HEK293T (cell line): Measurements from ENCODE around the gene TAS2R38.

ENCODE experiments used
- CTCF ChIA-PET: fragments of 350-600 bp; formaldehyde crosslinking; extraction: SDS; loops from one replicate; lab custom pipeline; 2021; ENCODE audit warnings: antibody characterized with exemption, inconsistent platforms; lab: Yijun Ruan, JAX
- POLR2A ChIA-PET: fragments of 350-600 bp; formaldehyde crosslinking; extraction: SDS; loops from one replicate; lab custom pipeline; 2020; ENCODE audit warnings: antibody characterized with exemption, inconsistent platforms; lab: Yijun Ruan, JAX
- DNase-seq: peaks from one replicate; pipeline ENCODE4 v3.0.0; 2012; ENCODE audit warnings: mixed read lengths; ENCODE audit errors: extremely low spot score
- ARNT ChIP-seq: fragments of 450-650 bp; IDR thresholded peaks from 2 replicates; pipeline ENCODE4 v1.6.1; 2017; ENCODE audit warnings: mild to moderate bottlenecking
- BHLHE40 ChIP-seq: fragments of 450-650 bp; IDR thresholded peaks from 2 replicates; pipeline ENCODE4 v1.6.1; 2016; ENCODE audit warnings: mild to moderate bottlenecking, moderate library complexity, borderline replicate concordance
- CTBP1 ChIP-seq: fragments of 450-650 bp; IDR thresholded peaks from 2 replicates; pipeline ENCODE4 v1.6.1; 2016; ENCODE audit warnings: borderline replicate concordance
- ELF4 ChIP-seq: fragments of 450-650 bp; IDR thresholded peaks from 2 replicates; pipeline ENCODE4 v1.6.1; 2017; ENCODE audit warnings: antibody characterized with exemption
- FOXA1 ChIP-seq: fragments of 450-650 bp; IDR thresholded peaks from 2 replicates; pipeline ENCODE4 v1.6.1; 2016; ENCODE audit warnings: mild to moderate bottlenecking
- FOXK2 ChIP-seq: fragments of 450-650 bp; IDR thresholded peaks from 2 replicates; pipeline ENCODE4 v1.6.1; 2016; ENCODE audit warnings: mild to moderate bottlenecking
- FOXM1 ChIP-seq: fragments of 450-650 bp; IDR thresholded peaks from 2 replicates; pipeline ENCODE4 v1.6.1; 2017; ENCODE audit warnings: mild to moderate bottlenecking, borderline replicate concordance
- HDGF ChIP-seq: fragments of 450-650 bp; IDR thresholded peaks from 2 replicates; pipeline ENCODE4 v1.6.1; 2017; ENCODE audit warnings: antibody characterized with exemption, borderline replicate concordance
- L3MBTL2 ChIP-seq: fragments of 450-650 bp; conservative IDR thresholded peaks from 2 replicates; pipeline ENCODE4 v1.6.1; 2016; ENCODE audit warnings: mild to moderate bottlenecking
- LEF1 ChIP-seq: fragments of 450-650 bp; IDR thresholded peaks from 2 replicates; pipeline ENCODE4 v1.6.1; 2017; ENCODE audit warnings: mild to moderate bottlenecking, borderline replicate concordance
- NFRKB ChIP-seq: fragments of 450-650 bp; IDR thresholded peaks from 2 replicates; pipeline ENCODE4 v1.6.1; 2016; ENCODE audit warnings: mild to moderate bottlenecking, moderate library complexity
- SP1 ChIP-seq: fragments of 450-650 bp; IDR thresholded peaks from 2 replicates; pipeline ENCODE4 v1.6.1; 2017
- SUZ12 ChIP-seq: fragments of 450-650 bp; IDR thresholded peaks from 2 replicates; pipeline ENCODE4 v1.6.1; 2016; ENCODE audit warnings: mild to moderate bottlenecking
- TARDBP ChIP-seq: fragments of 450-650 bp; IDR thresholded peaks from 2 replicates; pipeline ENCODE4 v1.6.1; 2016
- ZNF384 ChIP-seq: fragments of 450-650 bp; IDR thresholded peaks from 2 replicates; pipeline ENCODE4 v1.6.1; 2016
- TF ChIP-seq, protein P1 (sequence below): fragments of 450-650 bp; IDR thresholded peaks from 2 replicates; pipeline ENCODE4 v1.6.1; 2016

The TAS2R38 gene

DNA sequence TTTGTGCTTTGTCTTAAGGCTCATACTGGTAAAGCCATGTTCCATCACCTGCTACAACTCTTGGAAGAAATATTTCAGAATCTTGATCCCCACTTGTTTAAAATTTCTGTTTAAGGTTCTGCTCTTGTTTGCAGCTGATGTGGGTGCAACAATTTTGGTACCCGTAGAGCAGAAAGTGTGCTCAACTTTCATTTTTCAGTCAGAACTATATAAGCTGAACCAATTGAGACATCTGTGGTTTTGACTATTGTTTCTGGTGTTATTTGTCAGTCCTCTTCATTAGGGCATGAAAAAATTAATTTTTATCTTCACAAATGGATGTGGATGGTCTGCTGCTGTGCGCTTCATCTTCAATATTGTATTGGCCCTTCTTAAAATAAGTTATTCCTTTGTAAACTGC lies 33.0 kb upstream of the TAS2R38 start:
- no peak for DNase-seq
- TF ChIP-seq BHLHE40, result no peak
- no peak for TF ChIP-seq CTBP1
- TF ChIP-seq NFRKB, result no peak
- TF ChIP-seq, protein P1, sequence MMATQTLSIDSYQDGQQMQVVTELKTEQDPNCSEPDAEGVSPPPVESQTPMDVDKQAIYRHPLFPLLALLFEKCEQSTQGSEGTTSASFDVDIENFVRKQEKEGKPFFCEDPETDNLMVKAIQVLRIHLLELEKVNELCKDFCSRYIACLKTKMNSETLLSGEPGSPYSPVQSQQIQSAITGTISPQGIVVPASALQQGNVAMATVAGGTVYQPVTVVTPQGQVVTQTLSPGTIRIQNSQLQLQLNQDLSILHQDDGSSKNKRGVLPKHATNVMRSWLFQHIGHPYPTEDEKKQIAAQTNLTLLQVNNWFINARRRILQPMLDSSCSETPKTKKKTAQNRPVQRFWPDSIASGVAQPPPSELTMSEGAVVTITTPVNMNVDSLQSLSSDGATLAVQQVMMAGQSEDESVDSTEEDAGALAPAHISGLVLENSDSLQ, result no peak
- no peak for TF ChIP-seq LEF1
- TF ChIP-seq FOXA1, result no peak
- TF ChIP-seq ELF4, result no peak
- TF ChIP-seq FOXM1, result no peak
- TF ChIP-seq L3MBTL2, result no peak
- TF ChIP-seq SUZ12, result no peak
- TF ChIP-seq ARNT, result no peak
- TF ChIP-seq ZNF384, result no peak
- TF ChIP-seq SP1, result no peak
- TF ChIP-seq HDGF, result no peak
- TF ChIP-seq TARDBP, result no peak
- TF ChIP-seq FOXK2, result no peak
- CTCF ChIA-PET, result no interaction called here
- POLR2A ChIA-PET, result no interaction called here

DNA sequence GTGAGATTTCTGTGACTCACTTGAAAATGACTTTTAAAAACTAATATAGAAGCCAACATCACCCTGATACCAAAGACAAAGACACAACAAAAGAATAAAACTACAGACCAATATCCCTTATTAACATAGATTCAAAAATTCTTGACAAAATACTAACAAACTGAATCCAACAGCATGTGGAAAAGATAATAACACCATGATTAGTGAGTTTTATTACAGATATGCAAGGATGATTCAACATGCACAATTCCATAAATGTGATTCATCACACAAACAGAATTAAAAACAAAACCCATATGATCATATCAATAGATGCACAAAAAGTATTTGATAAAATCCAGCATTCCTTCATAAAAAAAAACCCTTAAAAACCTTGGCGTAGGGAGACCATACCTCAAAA lies 28.6 kb upstream of the TAS2R38 start:
- POLR2A ChIA-PET, result no interaction called here
- TF ChIP-seq LEF1 (no peak), FOXA1 (no peak), NFRKB (no peak), CTBP1 (no peak), SUZ12 (no peak), ARNT (no peak), FOXM1 (no peak), BHLHE40 (no peak), HDGF (no peak), TARDBP (no peak), ZNF384 (no peak), SP1 (no peak), ELF4 (no peak), FOXK2 (no peak), L3MBTL2 (no peak)
- TF ChIP-seq, protein P1, result no peak
- CTCF ChIA-PET, result no interaction called here
- no peak for DNase-seq

DNA sequence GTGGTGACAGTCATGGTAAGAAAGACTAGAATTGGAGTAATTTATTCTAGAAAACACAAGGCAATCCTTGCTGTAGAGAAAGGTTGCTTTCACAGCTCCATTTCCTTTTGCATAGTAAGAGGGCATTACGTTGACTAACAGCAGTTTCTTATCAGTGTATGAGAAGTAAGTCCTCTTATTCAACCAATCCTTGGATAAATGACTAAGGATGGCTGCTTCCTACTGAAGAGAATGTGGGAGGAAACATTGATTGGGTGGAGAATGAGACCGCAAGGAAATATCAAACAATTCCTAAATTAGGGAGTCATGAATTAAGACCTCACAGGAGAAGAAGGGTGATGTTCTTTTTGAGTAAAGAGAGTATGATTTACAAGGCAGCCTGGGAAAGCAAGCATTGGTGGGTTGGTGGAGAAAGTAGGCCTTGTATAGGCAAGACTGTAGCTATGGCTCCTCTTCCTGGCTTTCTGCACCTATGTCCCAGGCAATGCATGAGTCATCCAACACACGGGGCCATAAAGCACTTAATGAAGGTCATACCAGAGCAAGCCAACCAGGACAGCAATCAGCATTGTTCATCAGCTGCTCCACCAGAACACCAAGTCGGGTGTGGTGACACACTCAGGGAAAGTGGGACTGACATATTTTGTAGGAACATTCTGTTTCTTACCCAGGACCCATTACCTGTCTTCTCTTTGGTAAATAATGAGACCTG lies 27.7 kb upstream of the TAS2R38 start:
- no peak for TF ChIP-seq FOXA1
- no peak for TF ChIP-seq ZNF384
- TF ChIP-seq FOXM1, result no peak
- TF ChIP-seq SUZ12, result no peak
- TF ChIP-seq L3MBTL2, result no peak
- no peak for TF ChIP-seq BHLHE40
- DNase-seq, result no peak
- ChIA-PET POLR2A (no interaction called here), CTCF (no interaction called here)

DNA sequence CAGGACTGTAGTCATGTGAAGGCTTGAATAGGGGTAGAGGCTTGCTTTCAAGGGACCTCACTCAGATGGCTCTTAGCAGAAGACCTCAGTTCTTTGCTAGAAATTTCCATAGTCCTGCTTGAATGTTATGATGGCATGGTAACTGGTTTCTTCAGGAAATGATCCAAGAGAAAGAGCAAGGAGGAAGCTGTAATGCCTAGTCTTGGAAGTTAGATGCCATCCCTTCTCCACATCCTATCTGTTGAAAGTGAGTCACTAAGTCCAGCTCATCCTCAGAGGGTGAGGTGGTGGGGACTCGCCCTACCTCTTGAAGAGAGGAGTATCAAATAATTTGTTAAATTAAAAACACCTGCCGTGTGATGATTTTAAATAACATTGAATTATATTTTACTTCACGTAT lies 26.7 kb upstream of the TAS2R38 start:
- CTCF ChIA-PET, result no interaction called here
- POLR2A ChIA-PET, result no interaction called here
- DNase-seq, result no peak
- no peak for TF ChIP-seq ZNF384

DNA sequence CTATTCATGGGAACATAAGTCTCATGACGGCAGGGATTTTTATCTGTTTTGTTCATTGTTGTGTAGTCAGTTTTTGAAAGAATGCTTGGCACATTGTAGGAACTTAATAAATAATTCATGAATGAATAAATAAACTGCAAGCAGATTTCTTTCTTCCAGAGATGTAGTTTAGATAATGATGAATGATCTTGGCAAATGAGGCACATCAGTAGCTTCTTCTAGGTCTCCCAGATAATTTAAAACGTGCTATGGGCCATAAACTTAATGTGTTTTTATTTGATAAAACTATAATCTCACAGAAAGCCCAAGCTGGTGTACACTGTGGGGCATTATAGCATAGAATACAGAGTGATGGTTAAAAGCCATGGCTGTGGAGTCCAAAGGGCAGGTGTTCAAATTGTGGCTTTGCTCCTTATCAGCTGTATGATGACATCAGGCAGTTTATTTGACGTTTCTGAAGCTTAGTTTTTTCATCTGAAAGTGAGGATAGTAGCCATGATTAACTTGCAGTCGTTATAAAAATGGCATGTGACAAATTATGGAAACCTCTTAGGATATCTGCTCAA lies 25.6 kb upstream of the TAS2R38 start:
- ChIA-PET POLR2A (no interaction called here), CTCF (no interaction called here)
- no peak for DNase-seq
- TF ChIP-seq FOXM1 (no peak), LEF1 (no peak), SUZ12 (no peak), ARNT (no peak), NFRKB (no peak), ZNF384 (no peak), FOXA1 (no peak), HDGF (no peak), ELF4 (no peak), TARDBP (no peak), SP1 (no peak), FOXK2 (no peak), CTBP1 (no peak), BHLHE40 (no peak), L3MBTL2 (no peak)
- TF ChIP-seq, protein P1, result no peak

DNA sequence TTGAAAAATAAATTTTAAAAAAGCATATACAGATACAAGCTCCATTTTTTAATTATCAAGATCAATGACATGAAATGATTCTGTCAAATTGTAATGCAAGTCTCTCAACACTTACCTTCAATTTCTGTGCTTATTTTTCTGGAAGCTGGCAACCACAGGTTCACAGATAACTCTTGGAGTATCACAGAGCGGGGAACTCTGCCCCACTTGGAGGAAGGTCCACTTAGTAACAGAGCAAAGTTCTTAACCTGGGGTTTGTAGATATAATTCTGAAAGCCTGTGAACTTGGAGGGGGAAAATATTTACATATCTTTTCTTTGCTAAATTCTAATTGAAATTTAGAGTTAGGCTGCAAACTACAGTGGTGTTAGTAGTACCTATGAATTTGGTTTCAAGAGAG lies 19.8 kb upstream of the TAS2R38 start:
- DNase-seq, result no peak
- CTCF ChIA-PET, result no interaction called here
- POLR2A ChIA-PET, result no interaction called here
- TF ChIP-seq TARDBP, result no peak
- no peak for TF ChIP-seq HDGF
- no peak for TF ChIP-seq ZNF384
- TF ChIP-seq NFRKB, result no peak
- no peak for TF ChIP-seq CTBP1
- TF ChIP-seq LEF1, result no peak
- TF ChIP-seq ELF4, result no peak
- no peak for TF ChIP-seq BHLHE40
- TF ChIP-seq ARNT, result no peak
- TF ChIP-seq FOXA1, result no peak
- TF ChIP-seq SP1, result no peak
- no peak for TF ChIP-seq SUZ12
- no peak for TF ChIP-seq FOXM1
- TF ChIP-seq FOXK2, result no peak
- TF ChIP-seq, protein P1, result no peak
- TF ChIP-seq L3MBTL2, result no peak
